GM19468 (cell line): ENCODE measurements around the gene BUB1.
"Not testable (repeated sequence)": the region's sequence is repeated elsewhere in the genome, so short reads cannot be mapped to it uniquely, and the experiment has no call there.

Source experiments
- ATAC-seq: cut with Tn5 transposase; IDR thresholded peaks from one replicate; pipeline ENCODE4 v1.9.1; 2021; ENCODE audit warnings: mild to moderate bottlenecking, moderate library complexity, moderate number of reproducible peaks; ENCODE audit not compliant: unreplicated experiment; ENCODE audit errors: extremely low read depth

The BUB1 gene

DNA sequence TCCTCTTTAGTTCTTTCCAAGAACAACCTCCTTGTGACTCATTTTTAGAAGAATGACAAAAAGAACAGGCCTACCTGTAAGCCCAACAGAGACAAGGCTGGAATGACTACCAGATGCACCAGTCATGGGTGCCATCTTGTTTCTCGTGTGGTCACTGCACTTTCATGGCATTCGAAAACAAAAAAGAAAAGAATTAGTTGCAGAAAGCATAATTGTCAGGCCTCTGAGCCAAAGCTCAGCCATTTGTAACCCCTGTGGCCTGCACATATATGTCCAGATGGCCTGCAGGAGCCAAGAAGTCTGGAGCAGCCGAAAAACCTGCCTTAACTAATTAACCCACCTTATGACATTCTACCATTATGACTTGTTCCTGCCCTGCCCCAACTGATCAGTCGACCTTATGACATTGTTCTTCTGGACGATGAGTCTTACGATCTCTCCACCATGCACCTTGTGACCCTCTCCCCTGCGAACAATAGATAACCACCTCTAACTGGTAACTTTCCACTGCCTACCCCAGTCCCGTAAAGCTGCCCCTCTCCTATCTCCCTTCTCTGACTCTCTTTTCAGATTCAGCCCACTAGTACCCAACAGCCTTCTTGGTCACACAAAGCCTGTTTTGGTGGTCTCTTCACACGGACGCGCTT is 13.9 kb upstream of the BUB1 start:
- no peak for ATAC-seq

GRCh38 chr2:110690083-110690965 is 12.5 kb upstream of the BUB1 start:
- no peak for ATAC-seq

DNA sequence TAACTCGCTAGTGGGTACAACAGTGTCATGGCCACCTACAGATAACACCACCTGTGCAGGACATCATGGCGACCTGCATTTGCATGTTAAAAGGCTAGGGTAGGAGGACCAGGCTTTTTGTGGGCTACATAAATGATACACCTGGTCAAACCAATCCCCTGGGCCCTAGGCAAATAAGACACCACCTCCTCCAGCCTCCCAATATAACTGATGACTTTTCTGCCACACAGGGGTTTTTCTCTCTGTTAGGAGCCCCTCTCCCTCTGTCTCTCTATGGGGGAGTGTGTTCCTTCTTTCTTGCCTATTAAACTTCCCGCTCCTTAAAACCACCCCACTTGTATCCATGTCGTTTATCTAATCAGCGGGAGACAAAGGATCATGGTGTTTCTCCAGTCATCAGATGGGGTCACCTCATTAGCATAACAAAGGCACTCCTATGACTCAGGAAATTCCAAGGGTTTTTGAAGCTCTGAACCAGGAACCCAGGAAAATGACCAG is 10.8 kb upstream of the BUB1 start:
- no peak for ATAC-seq

DNA sequence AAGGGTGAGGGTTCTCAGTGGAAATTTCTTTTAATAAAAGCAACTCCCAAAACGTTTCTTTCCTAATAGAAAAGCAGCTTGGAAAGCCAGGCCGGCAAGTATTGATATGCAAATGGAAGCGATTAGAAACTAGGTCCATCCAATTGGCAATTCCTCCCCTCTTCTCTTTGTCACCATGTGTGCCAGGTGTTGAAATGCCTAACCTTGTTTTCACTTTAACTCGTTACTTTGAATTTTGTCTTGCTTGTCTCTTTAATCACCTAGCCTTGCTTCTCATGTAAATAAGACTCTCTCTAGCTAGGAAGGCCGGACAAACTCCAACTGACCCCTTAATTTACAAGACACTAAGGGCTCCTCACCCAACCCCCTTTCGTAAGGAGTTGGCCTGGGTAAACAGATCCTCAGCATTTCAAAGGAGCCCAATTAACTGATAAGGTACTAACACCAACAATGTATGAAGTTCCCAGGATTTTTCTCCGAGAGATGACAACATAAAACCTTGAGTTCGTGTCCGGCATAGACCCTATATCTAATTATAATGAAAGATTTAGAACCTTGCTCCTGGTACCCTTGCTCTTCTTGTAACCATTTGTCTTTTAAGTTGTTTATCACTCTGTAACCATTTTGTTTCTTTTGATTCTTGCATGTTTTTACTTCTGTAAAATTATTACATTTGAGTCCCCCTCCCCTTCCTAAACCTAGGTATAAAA is 10.1 kb upstream of the BUB1 start:
- ATAC-seq: not testable (repeated sequence)

DNA sequence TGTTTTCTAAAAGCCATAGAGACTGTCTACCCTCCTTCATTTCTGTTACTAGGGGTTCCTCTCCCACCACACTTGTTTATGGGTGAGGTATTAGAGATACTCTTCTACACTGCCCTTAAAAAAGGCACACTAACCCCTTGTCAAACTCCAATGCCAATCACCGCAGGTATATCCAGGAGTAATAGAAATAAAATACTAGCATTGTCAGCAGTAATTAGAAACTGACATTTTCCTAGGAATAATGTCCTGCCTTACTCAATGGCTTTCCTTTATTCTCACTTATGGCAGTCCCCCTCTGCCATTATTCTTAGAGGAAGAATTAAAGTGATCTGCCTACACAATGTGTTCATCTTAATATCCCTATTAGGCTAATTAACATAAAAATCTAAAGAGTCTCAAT is 5.0 kb upstream of the BUB1 start:
- ATAC-seq: no peak

- ATAC-seq: no peak
Observed at GRCh38 chr2:110682267-110682666, 4.4 kb upstream of the BUB1 start.

GRCh38 chr2:110680709-110681108 is 2.8 kb upstream of the BUB1 start:
- no peak for ATAC-seq

- ATAC-seq: no peak
Observed at GRCh38 chr2:110679865-110680264, 2.0 kb upstream of the BUB1 start.

DNA sequence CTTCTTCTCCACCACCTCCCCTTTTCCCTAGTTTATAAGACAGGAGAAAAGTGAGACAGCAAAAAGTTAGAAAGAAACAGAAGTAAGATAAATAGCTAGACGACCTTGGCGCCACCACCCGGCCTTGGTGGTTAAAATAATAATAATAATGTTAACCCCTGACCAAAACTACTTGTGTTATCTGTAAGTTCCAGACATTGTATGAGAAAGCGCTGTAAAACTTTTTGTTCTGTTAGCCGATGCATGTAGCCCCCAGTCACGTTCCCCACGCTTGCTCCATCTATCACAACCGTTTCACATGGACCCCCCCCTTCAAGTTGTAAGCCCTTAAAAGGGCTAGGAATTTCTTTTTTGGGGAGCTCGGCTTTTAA is 1.5 kb upstream of the BUB1 start:
- ATAC-seq: no peak

DNA sequence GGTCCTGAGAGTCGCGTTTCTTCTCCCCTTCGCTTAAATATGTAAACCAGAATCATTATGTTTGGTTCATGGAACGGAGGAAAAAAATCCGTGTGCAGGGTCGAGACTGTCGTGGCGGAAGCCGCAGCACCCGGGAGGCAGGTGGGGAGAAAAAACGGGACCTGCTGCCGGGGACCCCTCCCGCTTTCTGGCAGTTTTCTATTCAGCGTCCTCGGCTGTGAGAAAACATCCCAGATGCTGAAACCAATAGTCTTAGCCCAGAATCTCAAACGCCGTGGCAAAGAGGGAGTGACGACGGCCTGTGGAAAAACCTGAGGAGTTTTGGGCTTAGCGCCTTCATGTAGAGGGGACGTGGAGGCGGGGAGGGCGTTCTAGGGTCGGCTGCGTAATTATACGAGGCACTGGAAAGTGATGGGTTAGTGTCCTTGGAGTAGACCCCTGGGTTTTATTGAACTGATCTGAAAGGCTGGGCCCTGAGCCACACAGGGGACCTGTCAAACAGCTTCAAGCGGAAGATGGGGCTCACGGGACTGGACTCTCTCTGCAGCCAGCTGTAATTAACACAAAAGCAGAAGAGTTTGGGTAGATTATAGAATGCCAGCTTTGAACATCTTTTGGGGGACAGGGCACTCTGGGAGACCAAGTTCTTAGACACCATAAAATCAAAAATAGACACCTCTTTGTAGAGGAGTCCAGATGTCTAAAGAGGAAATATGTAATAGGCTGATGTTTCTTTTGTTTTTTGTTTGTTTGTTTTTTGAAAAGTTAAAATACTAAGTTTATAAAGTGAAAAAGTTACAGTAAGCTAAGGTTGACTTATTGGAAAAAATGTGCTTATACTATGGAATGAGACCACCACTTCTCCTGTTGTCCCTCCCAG is 834 bp upstream of the BUB1 start:
- no peak for ATAC-seq

GRCh38 chr2:110677080-110677479 is 783 bp downstream of the BUB1 start:
- no peak for ATAC-seq

- no peak for ATAC-seq
Observed at GRCh38 chr2:110675679-110676078, 2.2 kb downstream of the BUB1 start.

GRCh38 chr2:110674620-110675555 is 3.0 kb downstream of the BUB1 start:
- ATAC-seq: peak; percentile 92

DNA sequence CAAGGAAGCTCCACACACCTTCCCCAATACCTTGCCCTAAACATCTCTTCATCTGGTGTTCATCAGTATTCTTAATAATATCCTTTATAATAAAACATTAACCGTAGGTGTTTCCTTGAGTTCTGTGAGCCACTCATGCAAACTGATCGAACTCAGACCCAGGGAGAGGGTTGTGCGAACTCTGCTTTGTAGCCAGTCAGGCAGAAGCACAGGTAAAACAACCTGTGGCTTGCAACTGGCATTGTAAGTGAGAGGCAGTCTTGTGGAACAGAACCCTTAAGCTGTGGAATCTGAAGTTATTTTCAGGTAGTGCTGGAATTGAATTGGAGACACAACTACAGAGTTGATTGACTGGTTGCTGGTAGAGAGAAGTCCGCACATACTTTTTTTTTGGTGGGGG is 4.7 kb downstream of the BUB1 start:
- no peak for ATAC-seq

- no peak for ATAC-seq
Observed at GRCh38 chr2:110670826-110671225, 7.0 kb downstream of the BUB1 start.

GRCh38 chr2:110669079-110669478 is 8.8 kb downstream of the BUB1 start:
- ATAC-seq: no peak

- no peak for ATAC-seq
Observed at GRCh38 chr2:110667071-110667470, 10.8 kb downstream of the BUB1 start.

GRCh38 chr2:110664135-110664534 is 13.7 kb downstream of the BUB1 start:
- no peak for ATAC-seq

- ATAC-seq: no peak
Observed at GRCh38 chr2:110662560-110662959, 15.3 kb downstream of the BUB1 start.
